Subcutaneous adipose tissue (tissue), 4 donors: ENCODE data around the gene UTP14C. TPM values are rescaled to one million over a fixed set of nuclear protein-coding genes. Genes with fewer than 3 reads are reported as not detected.

Experiments used
- total RNA-seq, 4 donors: library from RNA; depleted of rRNA; stranded (reverse); fragments of >200 nt; gene quantifications; one replicate each; pipeline ENCODE4 v1.1.0, GENCODE V29; 2016
- TF ChIP-seq, protein P1 (sequence below): fragments of 450-650 bp; IDR thresholded peaks from one replicate; pipeline ENCODE4 v1.5.1; 2016; ENCODE audit warnings: low read depth, mild to moderate bottlenecking, control low read depth, antibody characterized with exemption, moderate library complexity

Gene UTP14C
- total RNA-seq, 4 donors from 2014 or later: 12.9 to 22.0 (median 19.3) TPM

DNA sequence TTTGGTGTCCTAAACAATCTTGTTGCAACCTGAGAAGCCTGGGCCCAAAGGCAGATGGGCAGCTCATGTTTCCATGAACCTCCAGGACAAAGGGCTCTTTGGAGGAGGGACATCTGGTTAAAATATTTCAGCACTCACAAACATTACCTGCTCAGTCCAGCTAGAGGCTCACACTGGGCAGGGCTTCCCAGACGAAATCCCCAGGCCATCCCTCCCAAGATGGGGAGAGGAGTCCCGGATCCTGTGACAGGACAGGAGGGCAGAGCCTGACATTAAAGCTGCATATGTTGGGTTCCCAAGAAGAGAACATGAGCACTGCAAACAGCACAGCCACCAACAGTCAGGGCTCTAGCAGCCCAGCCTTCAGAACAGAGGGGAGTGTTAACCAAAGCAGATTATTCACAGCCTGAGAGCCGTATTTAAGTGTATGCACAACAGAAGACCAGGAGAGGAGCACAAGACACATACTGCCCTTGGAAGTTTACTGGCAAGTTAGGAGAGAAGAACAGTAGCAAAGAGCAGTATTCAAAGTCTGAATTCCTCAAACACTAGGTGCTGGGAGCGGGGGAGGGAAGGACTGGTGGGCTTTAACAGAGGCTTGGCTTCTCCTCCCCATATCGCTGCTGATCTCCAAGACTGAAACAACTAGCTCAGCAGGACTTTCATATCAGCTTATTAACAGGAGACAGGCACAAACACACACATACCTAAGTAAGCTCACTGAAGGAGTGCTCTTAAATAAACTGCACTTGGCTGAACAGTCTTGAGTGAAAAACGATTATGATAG is 25.6 kb upstream of the UTP14C start:
- TF ChIP-seq, protein P1, sequence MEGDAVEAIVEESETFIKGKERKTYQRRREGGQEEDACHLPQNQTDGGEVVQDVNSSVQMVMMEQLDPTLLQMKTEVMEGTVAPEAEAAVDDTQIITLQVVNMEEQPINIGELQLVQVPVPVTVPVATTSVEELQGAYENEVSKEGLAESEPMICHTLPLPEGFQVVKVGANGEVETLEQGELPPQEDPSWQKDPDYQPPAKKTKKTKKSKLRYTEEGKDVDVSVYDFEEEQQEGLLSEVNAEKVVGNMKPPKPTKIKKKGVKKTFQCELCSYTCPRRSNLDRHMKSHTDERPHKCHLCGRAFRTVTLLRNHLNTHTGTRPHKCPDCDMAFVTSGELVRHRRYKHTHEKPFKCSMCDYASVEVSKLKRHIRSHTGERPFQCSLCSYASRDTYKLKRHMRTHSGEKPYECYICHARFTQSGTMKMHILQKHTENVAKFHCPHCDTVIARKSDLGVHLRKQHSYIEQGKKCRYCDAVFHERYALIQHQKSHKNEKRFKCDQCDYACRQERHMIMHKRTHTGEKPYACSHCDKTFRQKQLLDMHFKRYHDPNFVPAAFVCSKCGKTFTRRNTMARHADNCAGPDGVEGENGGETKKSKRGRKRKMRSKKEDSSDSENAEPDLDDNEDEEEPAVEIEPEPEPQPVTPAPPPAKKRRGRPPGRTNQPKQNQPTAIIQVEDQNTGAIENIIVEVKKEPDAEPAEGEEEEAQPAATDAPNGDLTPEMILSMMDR: no peak

- TF ChIP-seq, protein P1: no peak
Observed at GRCh38 chr13:51999510-51999911, 25.0 kb upstream of the UTP14C start.

DNA sequence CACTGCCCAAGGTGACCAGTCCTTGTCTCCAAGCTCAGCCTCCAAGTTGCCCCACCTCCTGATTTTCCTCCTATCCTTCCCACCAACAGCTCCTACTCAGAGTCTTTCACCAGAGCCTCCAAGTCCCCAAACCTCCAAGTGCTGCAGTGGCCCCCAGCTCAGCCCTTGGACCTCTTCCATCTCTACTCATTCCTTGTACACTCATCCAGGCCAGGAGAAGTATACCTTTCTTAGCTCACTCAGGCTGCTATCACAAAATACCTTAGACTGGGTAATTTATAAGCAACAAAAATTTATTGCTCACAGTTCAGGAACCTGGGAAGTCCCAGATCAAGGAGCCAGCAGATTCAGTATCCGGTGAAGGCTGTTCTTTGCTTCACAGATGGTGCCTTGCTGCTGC is 24.6 kb upstream of the UTP14C start:
- TF ChIP-seq, protein P1: no peak

GRCh38 chr13:52001120-52001731 is 23.3 kb upstream of the UTP14C start:
- TF ChIP-seq, protein P1: no peak

- TF ChIP-seq, protein P1: no peak
Observed at GRCh38 chr13:52002361-52002760, 22.1 kb upstream of the UTP14C start.

DNA sequence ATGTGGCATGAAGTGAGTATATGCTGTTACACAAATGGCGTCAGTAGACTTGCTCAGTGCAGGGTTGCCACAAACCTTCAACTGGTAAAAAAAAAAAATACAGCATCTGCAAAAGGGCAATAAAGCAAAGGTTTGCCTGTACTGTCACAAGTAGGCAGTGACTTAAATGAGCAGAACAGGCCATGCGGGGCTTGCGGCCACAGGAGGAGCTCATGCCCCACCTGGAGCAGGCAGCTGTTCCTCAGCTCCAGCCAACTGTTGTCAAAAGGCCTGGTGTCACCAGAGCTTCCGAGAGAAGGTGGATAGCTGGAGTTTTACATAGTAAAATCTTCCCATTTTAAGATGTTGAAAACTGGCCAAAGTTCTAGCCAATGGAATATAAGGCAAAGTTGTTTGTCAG is 20.9 kb upstream of the UTP14C start:
- TF ChIP-seq, protein P1: no peak

DNA sequence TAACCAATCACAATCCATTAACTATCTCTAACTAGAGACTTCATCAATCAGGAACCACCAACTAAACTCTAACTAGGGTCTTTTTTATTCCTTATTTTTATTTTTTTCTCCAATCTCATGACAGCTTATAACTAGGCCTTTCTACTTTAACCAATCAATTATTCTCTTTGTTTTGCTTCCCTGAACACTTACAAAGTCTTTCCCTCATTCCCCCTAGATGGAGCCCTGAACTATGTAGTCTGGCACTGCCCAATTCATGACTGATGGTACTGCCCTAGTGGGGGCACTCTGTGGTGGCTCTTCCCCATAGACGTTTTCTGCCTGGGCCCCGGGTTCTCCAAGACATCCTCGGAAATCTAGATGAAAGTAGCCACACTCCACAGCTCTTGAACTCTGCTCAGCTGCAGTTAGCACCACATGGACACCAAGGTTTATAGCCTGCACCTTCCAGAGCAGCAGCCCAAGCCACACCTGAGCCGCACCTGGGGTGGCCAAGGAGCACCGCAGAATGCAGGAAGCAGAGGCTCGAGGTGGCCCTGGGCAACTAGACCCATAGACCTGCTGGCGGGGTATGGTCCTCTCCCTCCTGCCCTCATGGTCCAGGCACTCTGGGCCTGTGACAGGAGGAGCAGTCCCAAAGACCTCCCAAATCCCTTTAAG is 19.9 kb upstream of the UTP14C start:
- TF ChIP-seq, protein P1: no peak
